GM21619 (cell line): ENCODE data around the gene FRAS1.
"Not testable (repeated sequence)": the region's sequence is repeated elsewhere in the genome, so short reads cannot be mapped to it uniquely, and the experiment has no call there.

ENCODE experiments used
- ATAC-seq: cut with Tn5 transposase; IDR thresholded peaks from one replicate; pipeline ENCODE4 v1.9.1; 2021; ENCODE audit not compliant: unreplicated experiment

FRAS1 gene

GRCh38 chr4:78542373-78542772 lies 485.2 kb downstream of the FRAS1 start:
- no peak for ATAC-seq

GRCh38 chr4:78543424-78544125 lies 486.5 kb downstream of the FRAS1 start:
- no peak for ATAC-seq

GRCh38 chr4:78544678-78545077 lies 487.6 kb downstream of the FRAS1 start:
- ATAC-seq: no peak

GRCh38 chr4:78545275-78546246 lies 488.4 kb downstream of the FRAS1 start:
- ATAC-seq: no peak

GRCh38 chr4:78547899-78548298 lies 490.8 kb downstream of the FRAS1 start:
- not testable (repeated sequence) for ATAC-seq

GRCh38 chr4:78548889-78549288 lies 491.8 kb downstream of the FRAS1 start:
- not testable (repeated sequence) for ATAC-seq

- ATAC-seq: no peak
Observed at GRCh38 chr4:78551420-78552351, 494.6 kb downstream of the FRAS1 start, which contains the start of gene ANXA3. ANXA3 (plus strand) TSS chr4:78551770; CDS start chr4:78554474, 2,704 bp downstream.

GRCh38 chr4:78552389-78553042 lies 495.4 kb downstream of the FRAS1 start:
- no peak for ATAC-seq

- no peak for ATAC-seq
Observed at GRCh38 chr4:78553043-78553396, 495.9 kb downstream of the FRAS1 start.

- ATAC-seq: no peak
Observed at GRCh38 chr4:78553529-78554060, 496.5 kb downstream of the FRAS1 start.

GRCh38 chr4:78556665-78557064 lies 499.5 kb downstream of the FRAS1 start:
- ATAC-seq: no peak

- ATAC-seq: no peak
Observed at GRCh38 chr4:78557841-78558240, 500.7 kb downstream of the FRAS1 start.

- ATAC-seq: no peak
Observed at GRCh38 chr4:78558410-78558809, 501.3 kb downstream of the FRAS1 start.

- no peak for ATAC-seq
Observed at GRCh38 chr4:78560296-78560963, 503.3 kb downstream of the FRAS1 start.

- ATAC-seq: no peak
Observed at GRCh38 chr4:78561677-78562076, 504.6 kb downstream of the FRAS1 start.

GRCh38 chr4:78562687-78563086 lies 505.6 kb downstream of the FRAS1 start:
- no peak for ATAC-seq

GRCh38 chr4:78565971-78566372 lies 508.8 kb downstream of the FRAS1 start:
- no peak for ATAC-seq

GRCh38 chr4:78566834-78567499 lies 509.8 kb downstream of the FRAS1 start:
- ATAC-seq: peak; percentile 72

GRCh38 chr4:78567500-78568060 lies 510.5 kb downstream of the FRAS1 start:
- no peak for ATAC-seq
